NB4 (cell line): ENCODE results near the gene PLTP.
"Not testable (repeated sequence)": the region's sequence is repeated elsewhere in the genome, so short reads cannot be mapped to it uniquely, and the experiment has no call there.

Experiments
- CTCF ChIP-seq: IDR thresholded peaks from one replicate; pipeline ENCODE4 v1.5.1; 2012; ENCODE audit warnings: low read depth, low read length
- MYC ChIP-seq: IDR thresholded peaks from 2 replicates; pipeline ENCODE4 v1.6.1; 2011; ENCODE audit warnings: low read depth, low read length
- POLR2A ChIP-seq: IDR thresholded peaks from 2 replicates; pipeline ENCODE4 v1.6.1; 2011; ENCODE audit warnings: mild to moderate bottlenecking; ENCODE audit not compliant: insufficient read length; ENCODE audit errors: extremely low read depth

- TF ChIP-seq CTCF, MYC, POLR2A: not testable (repeated sequence)
Observed at GRCh38 chr20:45874104-45874481, 37.9 kb downstream of the PLTP start.
